Kidney (tissue), 14 donors: ENCODE data around the gene C1QTNF8. TPM values are rescaled to one million over a fixed set of nuclear protein-coding genes. Genes with fewer than 3 reads are reported as not detected.

ENCODE experiments used
- DNase-seq, 5 donors: peaks; one replicate each; pipeline ENCODE4 v3.0.0-alpha.2; 2013 to 2020
- FAIRE-seq: peaks from 2 replicates; lab custom pipeline; 2012; peaks lifted over from hg19 to GRCh38; lab: Jason Lieb, UNC
- H3K27ac ChIP-seq, 2 donors: one replicate each; pipeline ENCODE4 v1.7.0; 2013; ENCODE audit warnings: low read depth in 2 of 2, low read length in 2 of 2, inconsistent platforms in 1 of 2
- H3K27me3 ChIP-seq: one replicate; pipeline ENCODE4 v1.7.1; 2013; ENCODE audit warnings: low read length, inconsistent platforms; ENCODE audit not compliant: control insufficient read depth, insufficient read depth
- H3K36me3 ChIP-seq, 3 donors: one replicate each; pipeline versions ENCODE4 v1.7.0 to v1.7.1; 2013; ENCODE audit warnings: low read length in 3 of 3, control low read depth in 1 of 3, inconsistent platforms in 1 of 3; ENCODE audit not compliant: insufficient read depth in 3 of 3, control insufficient read depth in 2 of 3
- H3K4me1 ChIP-seq, 3 donors: one replicate each; pipeline versions ENCODE4 v1.7.0 to v1.7.1; 2013; ENCODE audit warnings: low read length in 3 of 3, inconsistent platforms in 1 of 3, low read depth in 1 of 3; ENCODE audit not compliant: control insufficient read depth in 2 of 3, insufficient read depth in 2 of 3
- H3K4me3 ChIP-seq, 3 donors: one replicate each; pipeline versions ENCODE4 v1.7.0 to v1.8.1; 2013; ENCODE audit warnings: low read length in 3 of 3, control low read depth in 1 of 3, inconsistent platforms in 1 of 3
- H3K9ac ChIP-seq, 3 donors: one replicate each; pipeline versions ENCODE4 v1.7.0 to v1.7.1; 2013; ENCODE audit warnings: low read length in 3 of 3, control low read depth in 1 of 3, inconsistent platforms in 1 of 3
- H3K9me3 ChIP-seq, 3 donors: one replicate each; pipeline versions ENCODE4 v1.7.0 to v1.7.1; 2013; ENCODE audit warnings: low read length in 3 of 3, control low read depth in 1 of 3, inconsistent platforms in 1 of 3; ENCODE audit not compliant: control insufficient read depth in 2 of 3, insufficient read depth in 1 of 3
- intact Hi-C: fragments of 100-400 bp; cut with DNase I; formaldehyde crosslinking; loops from one replicate; pipeline ENCODE4 v1.11.1; 2022
- polyA plus RNA-seq: library from polyadenylated mRNA; stranded (reverse); fragments of 350-450 nt; fragmentation: Illumina TruSeq; extraction: RNeasy Lipid Tissue Mini Kit (QIAGEN cat#74804); gene quantifications from one replicate; pipeline ENCODE4 v1.2.3, GENCODE V29; 2014; ENCODE audit warnings: low read depth, low replicate concordance; ENCODE audit not compliant: insufficient read depth
- total RNA-seq: library from RNA; stranded (reverse); fragmentation: NEBNext Ultra II Directional; extraction: Animal tissue kit (Norgen Biotek cat#: 25700); gene quantifications from one replicate; pipeline ENCODE4 v1.2.1, GENCODE V29; 2021
- TF ChIP-seq, protein P1 (sequence below): IDR thresholded peaks from 3 replicates; pipeline ENCODE4 v1.5.1; 2012; ENCODE audit warnings: mild to moderate bottlenecking, moderate library complexity, borderline replicate concordance; ENCODE audit not compliant: insufficient read depth; ENCODE audit errors: extremely low read depth
- donor health status: control.
- donor health status: control.
- donor health status: control.
- donor health status: control.
- donor health status: control.
- donor health status: DM: yes; HTN: yes; CAD: no.
- donor health status: Normal renal cell carcinoma (clear cell type).

The C1QTNF8 gene
- total and polyA plus RNA-seq, 2 donors from 2014 or later: not detected

GRCh38 chr16:1098266-1098991, 2.4 kb upstream of the C1QTNF8 start:
- Histone ChIP-seq H3K36me3 (no peaks in the 10 kb centered on the region), H3K4me3 (no peak overlapping the region), H3K9me3 (no peaks in the 10 kb centered on the region), H3K27ac (no peak overlapping the region), H3K9ac (no peak overlapping the region), H3K4me1 (peaks cover 0 to 2% (median 0%) of the 10 kb centered on the region in 3 donors), H3K27me3 (no peaks in the 10 kb centered on the region)
- DNase-seq (no peak), FAIRE-seq (no peak)
- TF ChIP-seq, protein P1, sequence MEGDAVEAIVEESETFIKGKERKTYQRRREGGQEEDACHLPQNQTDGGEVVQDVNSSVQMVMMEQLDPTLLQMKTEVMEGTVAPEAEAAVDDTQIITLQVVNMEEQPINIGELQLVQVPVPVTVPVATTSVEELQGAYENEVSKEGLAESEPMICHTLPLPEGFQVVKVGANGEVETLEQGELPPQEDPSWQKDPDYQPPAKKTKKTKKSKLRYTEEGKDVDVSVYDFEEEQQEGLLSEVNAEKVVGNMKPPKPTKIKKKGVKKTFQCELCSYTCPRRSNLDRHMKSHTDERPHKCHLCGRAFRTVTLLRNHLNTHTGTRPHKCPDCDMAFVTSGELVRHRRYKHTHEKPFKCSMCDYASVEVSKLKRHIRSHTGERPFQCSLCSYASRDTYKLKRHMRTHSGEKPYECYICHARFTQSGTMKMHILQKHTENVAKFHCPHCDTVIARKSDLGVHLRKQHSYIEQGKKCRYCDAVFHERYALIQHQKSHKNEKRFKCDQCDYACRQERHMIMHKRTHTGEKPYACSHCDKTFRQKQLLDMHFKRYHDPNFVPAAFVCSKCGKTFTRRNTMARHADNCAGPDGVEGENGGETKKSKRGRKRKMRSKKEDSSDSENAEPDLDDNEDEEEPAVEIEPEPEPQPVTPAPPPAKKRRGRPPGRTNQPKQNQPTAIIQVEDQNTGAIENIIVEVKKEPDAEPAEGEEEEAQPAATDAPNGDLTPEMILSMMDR: no peak
- intact Hi-C loops: no loop called here

DNA sequence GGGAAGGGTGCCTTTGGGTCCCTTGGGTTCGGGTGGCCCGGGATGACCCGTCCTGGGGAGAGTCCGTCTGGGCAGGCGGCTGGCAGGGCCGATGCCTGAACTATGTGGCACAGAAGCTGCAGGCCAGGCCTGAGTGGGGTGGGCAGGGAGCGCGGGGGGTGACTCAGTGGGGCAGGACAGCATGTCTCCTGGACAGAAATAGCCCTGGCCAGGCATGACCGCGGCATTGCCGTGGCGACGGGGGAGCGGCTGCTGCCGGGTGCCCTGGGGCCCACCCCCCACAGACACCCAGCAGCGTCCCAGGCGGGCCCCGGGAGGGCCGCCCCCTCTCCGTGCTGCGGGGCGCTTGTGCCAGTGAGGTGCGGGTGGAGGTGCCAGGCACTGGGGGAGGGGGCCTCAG, 1.8 kb upstream of the C1QTNF8 start:
- DNase-seq (peak in 1 of 5 donors; percentile 93), FAIRE-seq (no peak)
- Histone ChIP-seq H3K27me3 (no peaks in the 10 kb centered on the region), H3K4me3 (no peak overlapping the region), H3K36me3 (no peaks in the 10 kb centered on the region), H3K9me3 (no peaks in the 10 kb centered on the region), H3K4me1 (no peaks in the 10 kb centered on the region), H3K27ac (no peak overlapping the region), H3K9ac (no peak overlapping the region)
- intact Hi-C loops: no loop called here
- TF ChIP-seq, protein P1: no peak

- intact Hi-C loops: no loop called here
These were observed 1.1 kb upstream of the C1QTNF8 start for GRCh38 chr16:1097156-1097555.

More at GRCh38 chr16:1097156-1097555, 1.1 kb upstream of the C1QTNF8 start:
- Histone ChIP-seq H3K4me1 (no peaks in the 10 kb centered on the region), H3K36me3 (no peaks in the 10 kb centered on the region), H3K9ac (no peak overlapping the region), H3K27me3 (no peaks in the 10 kb centered on the region), H3K9me3 (no peaks in the 10 kb centered on the region), H3K4me3 (no peak overlapping the region), H3K27ac (no peak overlapping the region)
- TF ChIP-seq, protein P1: no peak
- DNase-seq: no peak
- no peak for FAIRE-seq
